ENCODE results near the gene VEZF1.

GRCh38 chr17:57931488-57932137 is 56.4 kb downstream of the VEZF1 start:
- TF ChIP-seq, protein P1, sequence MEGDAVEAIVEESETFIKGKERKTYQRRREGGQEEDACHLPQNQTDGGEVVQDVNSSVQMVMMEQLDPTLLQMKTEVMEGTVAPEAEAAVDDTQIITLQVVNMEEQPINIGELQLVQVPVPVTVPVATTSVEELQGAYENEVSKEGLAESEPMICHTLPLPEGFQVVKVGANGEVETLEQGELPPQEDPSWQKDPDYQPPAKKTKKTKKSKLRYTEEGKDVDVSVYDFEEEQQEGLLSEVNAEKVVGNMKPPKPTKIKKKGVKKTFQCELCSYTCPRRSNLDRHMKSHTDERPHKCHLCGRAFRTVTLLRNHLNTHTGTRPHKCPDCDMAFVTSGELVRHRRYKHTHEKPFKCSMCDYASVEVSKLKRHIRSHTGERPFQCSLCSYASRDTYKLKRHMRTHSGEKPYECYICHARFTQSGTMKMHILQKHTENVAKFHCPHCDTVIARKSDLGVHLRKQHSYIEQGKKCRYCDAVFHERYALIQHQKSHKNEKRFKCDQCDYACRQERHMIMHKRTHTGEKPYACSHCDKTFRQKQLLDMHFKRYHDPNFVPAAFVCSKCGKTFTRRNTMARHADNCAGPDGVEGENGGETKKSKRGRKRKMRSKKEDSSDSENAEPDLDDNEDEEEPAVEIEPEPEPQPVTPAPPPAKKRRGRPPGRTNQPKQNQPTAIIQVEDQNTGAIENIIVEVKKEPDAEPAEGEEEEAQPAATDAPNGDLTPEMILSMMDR (IDR thresholded peaks at IDR 0.05; ENCODE audit: extremely low read depth in 1 of 2, insufficient read depth in 1 of 2, low read depth in 1 of 2, low read length in 2 of 2) = no peak
- TF ChIP-seq POLR2A (IDR thresholded peaks at IDR 0.05; ENCODE audit: low read depth, low read length) (no peak), JUN (IDR thresholded peaks at IDR 0.05; ENCODE audit: borderline replicate concordance, insufficient read depth, insufficient read length, low read depth) (no peak), POLR2AphosphoS5 (IDR thresholded peaks at IDR 0.05; ENCODE audit: insufficient read depth, low read depth, low read length) (no peak), MAX (IDR thresholded peaks at IDR 0.05; ENCODE audit: insufficient read depth, insufficient read length) (no peak), MYC (IDR thresholded peaks at IDR 0.05; ENCODE audit: low read depth, low read length) (no peak), EZH2 (IDR thresholded peaks at IDR 0.05; ENCODE audit: borderline replicate concordance, low read depth, low read length, severe bottlenecking) (no peak)

Measured in endothelial cell of umbilical vein (primary cell).